Measurements from ENCODE around the gene TRPM1.

Gene TRPM1

DNA sequence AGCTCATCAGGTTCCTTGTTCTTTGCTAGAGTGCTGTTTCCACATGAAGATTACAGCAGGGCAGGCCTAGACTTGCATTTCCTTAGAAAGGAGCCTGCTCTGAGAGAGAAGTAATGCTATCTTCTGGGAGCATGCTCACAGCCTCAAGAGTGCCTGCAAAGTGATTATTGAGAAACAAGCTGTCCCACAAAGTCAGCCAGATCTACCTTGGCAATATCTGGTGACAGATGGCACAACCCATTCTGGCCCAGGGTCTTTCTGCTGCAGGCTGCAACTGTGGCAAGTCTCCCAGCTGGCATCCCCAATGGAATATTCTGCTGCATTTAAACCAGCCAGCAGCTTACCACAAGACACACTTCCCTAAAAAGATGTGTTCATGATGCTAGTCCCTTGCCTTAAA lies 139.4 kb downstream of the TRPM1 start:
- DNase-seq = no peak

- DNase-seq = no peak
Observed at GRCh38 chr15:30958219-30958618, 143.3 kb downstream of the TRPM1 start.

DNA sequence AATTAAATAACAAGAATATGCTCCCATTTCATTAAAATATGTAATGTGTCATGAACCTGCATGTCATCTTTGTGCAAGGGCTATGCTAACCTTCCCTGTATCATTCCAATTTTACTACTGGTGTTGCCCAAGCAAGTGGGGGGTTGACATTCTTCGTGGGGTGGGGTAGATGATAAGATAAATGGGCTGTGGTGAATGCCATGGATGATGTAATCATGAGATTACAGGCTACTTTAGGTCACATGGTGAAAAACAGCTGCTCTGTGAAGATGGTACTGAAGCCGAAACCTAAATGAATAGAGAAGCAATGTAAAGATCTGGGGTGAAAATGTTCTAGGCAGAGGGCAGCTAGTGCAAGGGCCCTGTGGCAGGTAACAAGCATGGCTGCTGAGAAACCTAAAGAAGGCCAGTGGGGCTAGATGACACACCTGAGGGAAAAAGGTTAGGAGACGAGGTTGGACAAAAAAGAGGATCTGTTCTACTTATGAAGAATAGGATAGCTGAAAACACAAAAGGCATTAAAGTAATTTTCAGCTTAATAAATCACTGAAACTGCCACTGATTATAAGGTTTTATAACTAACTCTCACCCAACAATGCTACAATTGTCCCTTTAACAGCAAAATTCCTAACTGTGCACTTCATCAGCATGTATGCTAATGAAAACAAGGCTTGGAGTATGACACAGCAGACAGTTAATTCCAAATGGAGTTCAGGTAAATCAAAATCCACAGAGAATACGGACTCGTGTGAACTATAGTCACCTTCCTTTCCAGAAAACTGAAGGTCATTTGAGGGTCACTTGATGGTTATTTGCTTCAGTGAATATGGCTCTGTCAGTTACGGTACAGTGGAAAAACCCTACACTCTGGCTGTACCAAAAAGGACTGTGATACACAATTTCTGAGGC lies 145.1 kb downstream of the TRPM1 start:
- no peak for DNase-seq

DNA sequence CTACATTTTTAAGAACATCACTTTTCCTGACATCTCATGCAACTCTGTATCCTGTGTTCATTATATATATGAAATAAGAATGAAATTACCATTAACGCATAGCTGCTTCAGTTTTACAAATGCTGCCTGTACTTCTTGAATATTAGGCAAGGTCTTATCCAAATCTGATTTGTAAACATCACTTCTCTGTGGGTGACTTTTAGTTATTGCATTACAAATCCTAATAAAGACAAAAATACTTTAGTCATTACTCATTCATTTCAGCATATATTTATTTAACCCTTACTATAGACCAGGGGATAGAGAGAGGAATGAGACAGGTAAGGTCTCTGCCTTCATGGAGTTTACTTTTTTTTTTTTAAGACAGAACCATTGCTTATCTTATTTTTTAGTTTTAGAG lies 146.9 kb downstream of the TRPM1 start:
- no peak for DNase-seq

DNA sequence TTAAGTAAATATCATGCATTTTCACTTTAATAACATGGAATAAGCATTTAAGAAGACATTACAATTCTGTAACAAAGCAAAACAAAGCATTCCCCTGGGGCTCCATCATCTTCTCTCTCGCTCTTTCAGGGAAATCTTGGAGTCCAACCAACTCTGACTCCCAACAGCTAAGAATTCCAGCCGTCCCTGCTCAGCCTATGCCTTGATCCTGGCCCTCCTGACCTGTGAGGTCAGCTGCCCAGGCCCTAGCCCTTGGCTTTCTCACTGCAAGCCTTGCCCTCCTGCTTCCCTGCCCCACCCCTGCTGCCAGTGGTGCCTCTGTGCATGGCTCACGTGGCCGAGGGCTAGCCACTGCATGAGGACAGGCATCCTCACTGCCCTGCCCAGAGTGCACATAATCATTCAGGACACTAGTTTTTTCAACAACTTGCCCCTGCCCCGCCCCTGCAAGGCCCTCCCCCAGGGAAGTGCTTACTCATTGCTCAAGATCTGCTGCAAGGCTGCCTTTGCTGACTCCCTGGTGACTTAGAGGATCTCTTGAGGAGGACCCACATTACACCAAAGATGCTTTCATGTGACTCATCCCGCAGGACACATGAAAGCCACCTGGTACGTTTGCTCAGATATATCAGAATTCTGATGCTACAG lies 147.7 kb downstream of the TRPM1 start:
- DNase-seq = peak; percentile 5 to 18

DNA sequence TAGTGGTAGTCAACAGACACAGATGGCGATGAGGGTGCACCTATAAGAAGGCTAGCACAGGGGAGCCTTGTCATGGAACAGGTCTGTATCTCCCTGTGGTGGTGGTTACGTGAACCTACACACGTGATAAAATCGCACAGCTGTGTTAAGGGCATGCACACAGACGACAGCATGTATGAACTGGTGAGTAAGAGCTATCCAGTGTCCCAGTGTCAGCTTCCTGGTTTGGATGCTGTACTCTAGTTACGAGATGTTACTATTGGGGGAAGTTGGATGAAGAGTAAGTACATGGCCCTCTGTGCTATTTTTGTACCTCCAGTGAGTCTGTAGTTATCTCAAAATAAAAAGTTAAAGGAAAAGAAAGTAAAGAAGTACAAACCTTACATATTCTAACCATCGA lies 148.3 kb downstream of the TRPM1 start:
- DNase-seq = no peak

All from inflammatory macrophage (primary cell).